A549 (cell line): Measurements from ENCODE around the gene KANTR. TPM values are rescaled to one million over a fixed set of nuclear protein-coding genes. Genes with fewer than 3 reads are reported as not detected.

ENCODE experiments used
- ATAC-seq, 2 experiments: fragments of 200-7000 bp in 1 of 2; fragments of >200 bp in 1 of 2; cut with Nextera tagmentation in 1 of 2; cut with Tn5 transposase in 1 of 2; 3 replicates each; pipeline versions ENCODE4 v1.8.0 to v1.9.1; 2018 to 2020; ENCODE audit warnings: mild to moderate bottlenecking in 1 of 2, moderate library complexity in 1 of 2
- CTCF ChIA-PET: fragments of 300-600 bp; sonication (Branson Sonifier 250); formaldehyde crosslinking; extraction: SDS; loops from one replicate; lab custom pipeline; 2021; ENCODE audit warnings: antibody characterized with exemption, inconsistent platforms; lab: Yijun Ruan, JAX
- POLR2A ChIA-PET: fragments of 350-600 bp; formaldehyde crosslinking; extraction: SDS; loops from one replicate; lab custom pipeline; 2021; ENCODE audit warnings: antibody characterized with exemption, inconsistent platforms; lab: Yijun Ruan, JAX
- DNase-seq, 2 experiments: peaks; one replicate each; pipeline versions ENCODE4 v3.0.0 to v3.0.0-alpha.2; 2011 to 2016; ENCODE audit warnings: low read depth in 1 of 2, low spot score in 1 of 2
- FAIRE-seq: peaks from 2 replicates; lab custom pipeline; 2011; peaks lifted over from hg19 to GRCh38; lab: Jason Lieb, UNC
- H3K27ac ChIP-seq, 2 experiments: fragments of >200 bp; sonication (Bioruptor Twin); formaldehyde crosslinking; 3 replicates each; pipeline ENCODE4 v1.5.1; 2016 to 2017
- H3K4me1 ChIP-seq: fragments of >200 bp; sonication (Bioruptor Twin); formaldehyde crosslinking; 3 replicates; pipeline ENCODE4 v1.6.1; 2016
- H3K4me2 ChIP-seq: fragments of >200 bp; sonication (Bioruptor Twin); formaldehyde crosslinking; 3 replicates; pipeline ENCODE4 v1.6.1; 2016
- H3K4me3 ChIP-seq: fragments of >200 bp; sonication (Bioruptor Twin); formaldehyde crosslinking; 3 replicates; pipeline ENCODE4 v1.5.1; 2016
- H3K9me3 ChIP-seq: fragments of >200 bp; sonication (Bioruptor Twin); formaldehyde crosslinking; 3 replicates; pipeline ENCODE4 v1.6.1; 2016
- BHLHE40 ChIP-seq: IDR thresholded peaks from 2 replicates; pipeline ENCODE4 v1.6.1; 2012; ENCODE audit warnings: low read depth, low read length, inconsistent platforms
- CBX2 ChIP-seq: fragments of 200-600 bp; sonication (generic); IDR thresholded peaks from 2 replicates; pipeline ENCODE4 v1.6.1; 2016; ENCODE audit warnings: low read depth, mild to moderate bottlenecking, borderline replicate concordance
- CHD2 ChIP-seq: fragments of 150-350 bp; IDR thresholded peaks from 2 replicates; pipeline ENCODE4 v1.6.1; 2014; ENCODE audit warnings: low read length; ENCODE audit not compliant: partially characterized antibody
- CHD4 ChIP-seq: fragments of 200-600 bp; sonication (generic); IDR thresholded peaks from 2 replicates; pipeline ENCODE4 v1.6.1; 2016; ENCODE audit warnings: antibody characterized with exemption, mild to moderate bottlenecking, borderline replicate concordance
- E2F6 ChIP-seq: IDR thresholded peaks from 2 replicates; pipeline ENCODE4 v1.6.1; 2012; ENCODE audit warnings: low read depth, borderline replicate concordance
- EHMT2 ChIP-seq: fragments of 200-600 bp; sonication (generic); IDR thresholded peaks from 2 replicates; pipeline ENCODE4 v1.6.1; 2016; ENCODE audit warnings: antibody characterized with exemption, low read depth, mild to moderate bottlenecking, moderate library complexity
- EP300 ChIP-seq, 2 experiments: fragments of >200 bp; sonication (Bioruptor Twin); formaldehyde crosslinking; IDR thresholded peaks; 2 replicates in 1 of 2; 3 replicates in 1 of 2; pipeline ENCODE4 v1.6.1; 2016 to 2017
- FOXS1 ChIP-seq: fragments of 250-450 bp; sonication (Bioruptor Pico); IDR thresholded peaks from 2 replicates; pipeline ENCODE4 v1.5.0; 2020; ENCODE audit warnings: mild to moderate bottlenecking, moderate library complexity
- GATA3 ChIP-seq: IDR thresholded peaks from 2 replicates; pipeline ENCODE4 v1.6.1; 2012; ENCODE audit warnings: borderline replicate concordance
- HEYL ChIP-seq: fragments of 250-450 bp; sonication (Bioruptor Pico); IDR thresholded peaks from 2 replicates; pipeline ENCODE4 v1.8.0; 2021; ENCODE audit warnings: mild to moderate bottlenecking, moderate library complexity
- HOXB13 ChIP-seq: fragments of 250-450 bp; sonication (Bioruptor Pico); IDR thresholded peaks from 2 replicates; pipeline ENCODE4 v1.5.0; 2020; ENCODE audit warnings: low read depth, mild to moderate bottlenecking, moderate library complexity
- HOXB5 ChIP-seq: fragments of 250-450 bp; sonication (Bioruptor Pico); IDR thresholded peaks from 2 replicates; pipeline ENCODE4 v1.5.0; 2020; ENCODE audit warnings: mild to moderate bottlenecking, moderate library complexity
- JUNB ChIP-seq: fragments of >200 bp; sonication (Bioruptor Twin); formaldehyde crosslinking; IDR thresholded peaks from 2 replicates; pipeline ENCODE4 v1.6.1; 2016
- POLR2AphosphoS2 ChIP-seq: conservative IDR thresholded peaks from 2 replicates; pipeline ENCODE4 v1.6.1; 2012; ENCODE audit warnings: low read length, improper control_type of control experiment, inconsistent platforms
- RARB ChIP-seq: fragments of 250-450 bp; sonication (Bioruptor Pico); IDR thresholded peaks from 2 replicates; pipeline ENCODE4 v1.8.0; 2021; ENCODE audit warnings: mild to moderate bottlenecking, moderate library complexity
- RFX5 ChIP-seq: fragments of 450-650 bp; IDR thresholded peaks from 2 replicates; pipeline ENCODE4 v1.7.1; 2014; ENCODE audit warnings: antibody characterized with exemption, mild to moderate bottlenecking, moderate library complexity
- RNF2 ChIP-seq: fragments of 200-600 bp; sonication (generic); IDR thresholded peaks from 2 replicates; pipeline ENCODE4 v1.6.1; 2016; ENCODE audit warnings: low read depth, mild to moderate bottlenecking, antibody characterized with exemption, moderate library complexity, borderline replicate concordance
- SMC3 ChIP-seq: fragments of >200 bp; sonication (Bioruptor Twin); formaldehyde crosslinking; IDR thresholded peaks from 3 replicates; pipeline ENCODE4 v1.6.1; 2018; ENCODE audit warnings: inconsistent platforms
- TFCP2L1 ChIP-seq: fragments of 250-450 bp; sonication (Bioruptor Pico); IDR thresholded peaks from 2 replicates; pipeline ENCODE4 v1.5.0; 2021; ENCODE audit warnings: mild to moderate bottlenecking
- WGBS: methylation state at CpG from one replicate; pipeline ENCODE4 v1.1.6; 2017; ENCODE audit errors: missing lambda C conversion rate; 5-methylcytosine and 5-hydroxymethylcytosine counted together
- polyA plus RNA-seq, 4 experiments: library from polyadenylated mRNA; depleted of rRNA in 3 of 4; stranded (reverse); fragments of >200 nt; fragmentation: RNase III in 1 of 4; extraction: RNeasy Plus Mini Kit Qiagen cat#74134 plus additional on column Dnase treatment in 1 of 4; gene quantifications; 2 replicates in 3 of 4; 3 replicates in 1 of 4; pipeline ENCODE4 v1.2.3, GENCODE V29; 2011 to 2017
- TF ChIP-seq, protein P1 (sequence below): fragments of 250-450 bp; sonication (Bioruptor Pico); IDR thresholded peaks from 2 replicates; pipeline ENCODE4 v1.5.0; 2020; ENCODE audit warnings: low read depth, mild to moderate bottlenecking, moderate library complexity

KANTR gene
- polyA plus RNA-seq, 2 of the 4 experiments (the other 2 are of a cell fraction) = 3.3 to 5.7 TPM

GRCh38 chrX:53076671-53077070, 17.3 kb upstream of the KANTR start (continued):
- no peak for TF ChIP-seq SMC3
- TF ChIP-seq RFX5 = no peak
- no peak for TF ChIP-seq CHD2
- TF ChIP-seq HOXB13 (CRISPR knock-in tag) = no peak
- TF ChIP-seq, all 56 proteins: peak for 0

DNA sequence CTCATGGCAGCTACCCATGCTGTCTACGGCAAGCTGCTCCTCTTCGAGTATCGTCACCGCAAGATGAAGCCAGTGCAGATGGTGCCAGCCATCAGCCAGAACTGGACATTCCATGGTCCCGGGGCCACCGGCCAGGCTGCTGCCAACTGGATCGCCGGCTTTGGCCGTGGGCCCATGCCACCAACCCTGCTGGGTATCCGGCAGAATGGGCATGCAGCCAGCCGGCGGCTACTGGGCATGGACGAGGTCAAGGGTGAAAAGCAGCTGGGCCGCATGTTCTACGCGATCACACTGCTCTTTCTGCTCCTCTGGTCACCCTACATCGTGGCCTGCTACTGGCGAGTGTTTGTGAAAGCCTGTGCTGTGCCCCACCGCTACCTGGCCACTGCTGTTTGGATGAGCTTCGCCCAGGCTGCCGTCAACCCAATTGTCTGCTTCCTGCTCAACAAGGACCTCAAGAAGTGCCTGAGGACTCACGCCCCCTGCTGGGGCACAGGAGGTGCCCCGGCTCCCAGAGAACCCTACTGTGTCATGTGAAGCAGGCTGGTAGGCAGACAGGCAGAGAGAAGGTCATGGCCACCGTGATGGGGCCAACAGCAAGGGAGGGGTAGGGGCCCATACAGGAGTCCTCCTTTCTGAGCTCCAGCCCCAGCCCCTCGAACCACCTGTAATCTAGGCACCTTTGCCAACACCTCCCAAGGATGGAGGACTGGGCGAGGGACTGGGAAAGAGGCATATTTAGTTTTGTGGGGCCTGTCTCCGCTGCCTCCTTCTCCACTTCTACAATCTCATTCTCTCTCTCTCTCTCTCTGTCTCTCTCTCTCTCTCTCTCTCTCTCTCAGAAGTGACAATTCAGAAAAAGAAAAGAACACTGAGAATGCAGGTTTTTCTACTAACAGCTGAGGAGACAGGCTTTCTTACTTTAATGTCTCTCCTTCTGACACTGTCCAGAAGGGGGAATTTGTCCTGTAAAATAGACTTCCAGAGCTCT, 16.4 kb upstream of the KANTR start:
- Histone ChIP-seq H3K27ac (no peak overlapping the region), H3K9me3 (no peaks in the 10 kb centered on the region), H3K4me1 (peaks cover 14% of the 10 kb centered on the region), H3K4me2 (no peak overlapping the region), H3K4me3 (no peak overlapping the region)
- no peak for TF ChIP-seq TFCP2L1 (CRISPR knock-in tag)
- no peak for TF ChIP-seq CBX2
- TF ChIP-seq HOXB5 (CRISPR knock-in tag) = no peak
- no peak for TF ChIP-seq EHMT2
- TF ChIP-seq E2F6 = no peak
- TF ChIP-seq POLR2AphosphoS2 = no peak
- TF ChIP-seq EP300 (IDR thresholded peaks at IDR 0.05) = no peak
- no peak for TF ChIP-seq GATA3
- no peak for TF ChIP-seq JUNB
- no peak for TF ChIP-seq RARB (CRISPR knock-in tag)
- no peak for TF ChIP-seq HEYL (CRISPR knock-in tag)
- no peak for TF ChIP-seq BHLHE40
- ATAC-seq (no peak), FAIRE-seq (no peak), DNase-seq (no peak)
- ChIA-PET CTCF (interaction anchor here (1.9 kb wide), 1 partner anchor 11 kb away, joined by 6 read pairs; no protein-coding TSS in a partner anchor), POLR2A (no interaction called here)
- 83% methylated on average over 23 of the region's 27 CpGs for WGBS

GRCh38 chrX:53078943-53079342, 15.0 kb upstream of the KANTR start:
- ATAC-seq (no peak), DNase-seq (no peak), FAIRE-seq (no peak)
- Histone ChIP-seq H3K4me2 (no peak overlapping the region), H3K9me3 (no peaks in the 10 kb centered on the region), H3K27ac (no peak overlapping the region), H3K4me1 (peaks cover 11% of the 10 kb centered on the region; the same call in 2 of the 3 replicates), H3K4me3 (no peak overlapping the region)
- ChIA-PET CTCF (no interaction called here), POLR2A (no interaction called here)
- TF ChIP-seq, protein P1, sequence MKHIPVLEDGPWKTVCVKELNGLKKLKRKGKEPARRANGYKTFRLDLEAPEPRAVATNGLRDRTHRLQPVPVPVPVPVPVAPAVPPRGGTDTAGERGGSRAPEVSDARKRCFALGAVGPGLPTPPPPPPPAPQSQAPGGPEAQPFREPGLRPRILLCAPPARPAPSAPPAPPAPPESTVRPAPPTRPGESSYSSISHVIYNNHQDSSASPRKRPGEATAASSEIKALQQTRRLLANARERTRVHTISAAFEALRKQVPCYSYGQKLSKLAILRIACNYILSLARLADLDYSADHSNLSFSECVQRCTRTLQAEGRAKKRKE (CRISPR knock-in tag) = no peak
- TF ChIP-seq RNF2 (no peak), CHD4 (no peak), SMC3 (no peak), BHLHE40 (no peak), FOXS1 (CRISPR knock-in tag) (no peak), HEYL (CRISPR knock-in tag) (no peak), EHMT2 (no peak)
- 100% methylated on average over 1 of the region's 1 CpG for WGBS
